Amniotic stem cell (primary cell): Measurements from ENCODE around the gene ARFGAP1.

Experiments
- DNase-seq: peaks from one replicate; lab custom pipeline; 2025; lab: John Stamatoyannopoulos, UW

ARFGAP1 gene

DNA sequence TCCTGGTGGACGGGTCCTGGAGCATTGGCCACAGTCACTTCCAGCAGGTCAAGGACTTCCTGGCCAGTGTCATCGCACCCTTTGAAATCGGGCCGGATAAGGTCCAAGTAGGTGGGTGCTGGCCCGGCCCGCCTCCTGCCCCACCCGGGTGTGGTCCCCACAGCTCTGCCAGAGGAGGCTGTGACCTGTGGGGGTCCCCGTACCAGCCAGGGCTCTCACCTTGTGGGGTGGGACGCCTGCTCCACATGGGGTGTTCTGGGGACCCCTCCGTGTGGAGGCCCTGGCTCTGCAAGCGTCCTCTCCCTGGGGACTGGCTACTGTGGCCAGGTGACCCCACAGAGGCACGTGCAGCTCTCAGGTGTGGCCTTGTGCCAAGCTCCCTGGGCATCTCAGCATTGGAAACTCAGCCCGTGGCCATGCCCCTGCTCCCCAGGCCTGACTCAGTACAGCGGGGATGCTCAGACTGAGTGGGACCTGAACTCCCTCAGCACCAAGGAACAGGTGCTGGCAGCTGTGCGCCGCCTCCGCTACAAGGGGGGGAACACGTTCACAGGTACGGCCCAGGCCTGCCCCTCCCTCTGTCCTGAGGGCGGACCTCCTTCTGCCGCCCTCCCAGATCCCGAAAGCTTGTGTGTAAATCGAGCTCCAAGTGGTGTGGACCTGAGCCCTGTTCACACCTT is 35.1 kb downstream of the ARFGAP1 start:
- no peak for DNase-seq

DNA sequence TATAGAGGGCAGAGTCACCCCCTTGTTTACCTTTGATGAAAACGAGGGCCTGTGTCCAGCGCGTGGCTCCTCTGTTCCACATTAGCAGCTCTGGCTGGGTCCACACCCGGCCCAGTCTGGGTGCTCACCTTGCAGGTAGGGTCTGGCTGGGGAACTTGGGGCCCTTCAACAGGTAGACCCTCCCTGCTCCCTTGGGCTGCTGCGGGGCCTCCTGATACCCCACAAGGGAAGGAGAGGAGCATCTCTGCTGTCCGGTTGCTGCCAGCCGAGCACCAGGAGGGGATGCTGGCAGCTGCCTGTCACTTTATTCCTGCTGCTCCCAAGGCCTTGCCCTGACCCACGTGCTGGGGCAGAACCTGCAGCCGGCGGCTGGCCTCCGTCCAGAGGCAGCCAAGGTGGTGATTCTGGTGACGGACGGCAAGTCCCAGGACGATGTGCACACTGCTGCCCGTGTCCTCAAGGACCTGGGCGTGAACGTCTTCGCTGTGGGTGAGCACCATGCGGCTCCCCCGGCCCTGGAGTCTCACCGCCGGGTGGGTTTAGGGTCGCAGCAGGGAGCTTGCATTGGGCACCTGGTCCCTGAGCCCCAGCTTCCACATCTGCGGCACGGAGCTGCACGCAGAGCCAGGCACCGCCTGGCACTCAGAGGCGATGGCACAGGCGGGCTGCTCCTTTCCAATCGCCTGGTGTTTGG is 35.8 kb downstream of the ARFGAP1 start:
- DNase-seq = no peak

GRCh38 chr20:63309261-63310071 is 36.9 kb downstream of the ARFGAP1 start:
- no peak for DNase-seq

DNA sequence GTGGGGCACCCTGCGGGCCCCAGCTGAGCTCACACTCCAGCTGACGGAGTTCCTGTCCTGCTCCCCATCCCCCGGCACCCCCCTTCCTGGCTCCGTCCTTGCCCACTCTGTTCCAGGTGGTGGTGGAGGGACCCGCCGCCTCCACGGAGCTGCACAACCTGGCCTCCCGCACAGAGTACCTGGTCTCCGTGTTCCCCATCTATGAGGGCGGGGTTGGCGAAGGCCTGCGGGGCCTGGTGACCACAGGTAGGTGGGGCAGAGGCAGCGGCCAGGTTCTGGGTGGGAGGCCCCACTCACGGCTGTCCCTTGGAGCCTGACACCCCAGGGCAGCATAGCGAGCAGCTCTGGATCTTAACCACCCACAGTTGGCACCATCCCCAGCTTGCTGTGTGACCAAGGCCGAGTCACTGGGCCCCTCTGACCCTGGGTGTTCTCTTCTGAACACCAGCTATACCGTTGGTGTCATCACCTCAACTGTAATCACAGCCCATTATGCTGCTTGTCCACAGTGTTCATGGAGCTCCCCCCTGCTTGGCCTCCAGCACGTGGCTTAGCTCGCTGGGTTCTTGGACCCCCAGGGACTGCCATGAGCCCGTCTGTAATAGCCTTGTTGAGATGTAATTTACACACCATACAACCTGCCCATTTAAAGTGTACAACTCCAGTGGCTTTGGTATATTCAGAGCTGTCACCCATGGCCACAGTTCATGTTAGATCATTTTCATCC is 37.8 kb downstream of the ARFGAP1 start:
- DNase-seq = no peak

- DNase-seq = no peak
Measured at GRCh38 chr20:63311186-63311832, 38.7 kb downstream of the ARFGAP1 start.

- DNase-seq = no peak
Measured at GRCh38 chr20:63311833-63312243, 39.2 kb downstream of the ARFGAP1 start.

DNA sequence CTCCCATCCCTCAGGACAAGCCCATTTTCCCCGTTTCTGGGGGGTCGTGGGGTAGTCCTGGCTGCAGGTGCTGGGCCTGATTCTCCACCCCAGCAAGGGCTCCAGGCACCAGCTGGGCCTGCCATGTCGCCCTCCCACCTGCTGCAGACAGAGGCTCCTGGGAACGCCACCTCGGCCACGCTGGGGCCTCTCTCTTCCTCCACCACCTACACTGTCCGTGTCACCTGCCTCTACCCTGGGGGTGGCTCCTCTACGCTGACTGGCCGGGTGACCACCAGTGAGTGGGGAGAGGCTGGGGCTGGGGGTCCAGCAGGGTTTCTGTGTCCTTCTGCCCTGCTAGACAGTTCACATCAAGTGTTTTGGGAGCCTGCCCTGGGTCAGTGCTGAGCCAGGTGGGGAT is 39.7 kb downstream of the ARFGAP1 start:
- no peak for DNase-seq

DNA sequence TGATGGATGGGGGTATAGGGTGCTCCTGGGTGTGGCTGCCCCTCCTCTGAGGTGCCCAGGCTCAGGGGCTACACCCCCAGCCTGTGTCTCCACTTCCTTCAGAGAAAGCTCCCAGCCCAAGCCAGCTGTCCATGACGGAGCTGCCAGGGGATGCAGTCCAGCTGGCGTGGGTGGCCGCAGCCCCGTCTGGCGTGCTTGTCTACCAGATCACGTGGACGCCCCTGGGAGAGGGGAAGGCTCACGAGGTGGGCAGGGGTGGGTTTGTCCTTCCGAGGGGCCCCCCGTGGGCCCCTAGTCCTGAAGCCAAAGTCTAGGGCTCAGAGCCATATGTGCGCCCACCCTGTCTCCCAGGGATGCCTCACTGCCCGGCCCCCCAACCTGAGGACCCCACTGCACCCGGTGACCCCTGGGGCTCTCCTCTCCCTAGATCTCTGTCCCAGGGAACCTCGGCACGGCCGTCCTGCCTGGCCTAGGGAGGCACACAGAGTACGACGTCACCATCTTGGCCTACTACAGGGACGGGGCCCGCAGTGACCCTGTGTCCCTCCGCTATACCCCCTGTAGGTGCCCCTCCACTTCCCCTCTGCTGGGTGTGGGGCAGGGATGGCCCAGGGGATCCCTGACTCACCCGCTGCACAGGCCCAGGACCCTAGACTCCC is 40.2 kb downstream of the ARFGAP1 start:
- DNase-seq = no peak

DNA sequence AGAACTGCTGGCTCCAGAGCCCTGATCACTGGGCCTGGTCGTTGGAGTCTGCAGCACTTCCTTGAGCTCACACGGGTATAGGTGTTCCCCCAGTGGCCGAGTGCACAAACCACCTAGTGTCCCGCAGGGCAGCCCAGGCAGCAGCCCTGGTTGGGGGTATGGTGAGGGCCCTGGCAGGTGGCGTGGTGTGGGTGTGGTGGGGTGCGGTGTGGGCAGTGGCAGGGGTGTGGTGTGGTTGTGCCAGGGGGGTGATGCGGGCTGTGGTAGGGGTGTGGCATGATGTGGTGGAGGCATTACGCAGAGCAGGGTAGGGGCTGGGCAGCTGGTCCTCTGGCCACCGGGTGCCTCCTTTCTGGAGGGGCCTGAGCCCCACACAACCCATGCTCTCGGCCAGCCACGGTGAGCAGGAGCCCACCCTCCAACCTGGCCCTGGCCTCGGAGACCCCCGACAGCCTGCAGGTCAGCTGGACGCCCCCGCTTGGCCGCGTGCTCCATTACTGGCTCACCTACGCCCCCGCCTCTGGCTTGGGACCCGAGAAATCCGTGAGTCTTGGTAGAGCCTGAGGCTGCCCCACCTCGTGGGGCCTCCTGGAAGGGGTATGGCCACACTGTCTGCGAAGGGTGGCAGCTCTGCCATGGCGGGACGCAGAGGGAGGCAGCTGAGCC is 40.9 kb downstream of the ARFGAP1 start:
- no peak for DNase-seq

GRCh38 chr20:63314015-63314471 is 41.4 kb downstream of the ARFGAP1 start:
- no peak for DNase-seq

DNA sequence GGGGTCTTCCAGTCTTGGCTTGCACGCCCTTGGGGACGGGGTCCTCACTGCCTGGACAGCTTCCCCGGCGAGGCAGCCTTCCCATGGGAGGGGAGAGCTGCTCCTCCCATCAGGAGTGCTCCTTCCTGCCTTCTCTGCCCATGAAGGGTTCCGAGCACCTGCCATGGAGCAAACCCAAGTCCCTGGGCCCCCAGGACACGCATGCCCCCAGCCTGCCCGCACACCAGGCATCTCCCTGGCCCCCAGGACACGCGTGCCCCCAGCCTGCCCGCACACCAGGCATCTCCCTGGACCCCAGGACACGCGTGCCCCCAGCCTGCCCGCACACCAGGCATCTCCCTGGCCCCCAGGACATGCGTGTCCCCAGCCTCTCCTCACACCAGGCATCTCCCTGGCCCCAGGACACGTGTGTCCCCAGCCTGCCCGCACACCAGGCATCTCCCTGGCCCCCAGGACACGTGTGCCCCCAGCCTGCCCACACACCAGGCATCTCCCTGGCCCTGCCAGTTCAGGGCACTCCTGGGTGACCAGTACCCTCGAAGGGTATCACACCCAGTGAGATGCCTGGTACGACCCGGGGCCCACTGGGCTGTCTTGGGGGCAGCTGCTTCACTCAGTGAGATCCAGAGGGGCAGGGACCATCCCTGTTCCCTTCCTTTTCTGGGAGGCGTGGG is 42.1 kb downstream of the ARFGAP1 start:
- no peak for DNase-seq

- no peak for DNase-seq
Measured at GRCh38 chr20:63315240-63315689, 42.7 kb downstream of the ARFGAP1 start.

DNA sequence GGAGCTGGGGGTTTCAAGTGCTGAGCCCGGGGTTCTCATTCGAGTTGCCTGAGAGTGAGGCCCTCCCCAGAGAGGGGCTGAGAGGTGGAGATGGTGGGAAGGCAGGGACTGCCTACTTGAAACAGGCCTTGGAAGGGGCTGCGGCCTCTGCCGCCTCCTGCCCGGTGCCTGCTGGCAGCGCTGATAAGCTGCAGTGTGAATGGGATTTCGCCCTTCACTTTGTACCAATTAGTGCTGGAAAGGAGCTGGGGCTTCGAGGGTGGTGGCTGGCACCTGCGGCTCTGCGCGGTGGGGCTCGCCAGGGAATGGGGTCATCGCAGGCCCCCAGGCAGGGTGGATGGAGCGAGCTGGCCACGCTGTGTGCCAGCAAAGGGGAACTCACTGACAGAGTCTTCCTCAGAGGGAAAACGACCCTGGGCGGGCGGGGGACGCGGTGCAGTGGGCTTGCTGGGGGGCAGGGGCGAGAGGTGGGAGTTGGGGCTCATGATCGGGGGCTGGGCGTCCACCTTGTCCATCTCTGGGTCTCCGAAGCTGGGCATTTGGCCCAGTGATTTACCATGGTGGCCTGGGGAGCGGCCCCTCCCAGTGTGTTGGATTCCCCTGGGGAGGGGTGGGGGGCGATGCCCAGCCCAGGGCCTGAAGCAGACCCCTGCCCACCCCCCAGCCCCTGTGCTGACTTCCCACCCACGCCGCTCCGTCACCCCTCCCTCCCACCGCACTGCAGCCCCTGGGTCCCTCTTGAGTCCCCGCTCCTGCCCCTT is 43.3 kb downstream of the ARFGAP1 start:
- no peak for DNase-seq

DNA sequence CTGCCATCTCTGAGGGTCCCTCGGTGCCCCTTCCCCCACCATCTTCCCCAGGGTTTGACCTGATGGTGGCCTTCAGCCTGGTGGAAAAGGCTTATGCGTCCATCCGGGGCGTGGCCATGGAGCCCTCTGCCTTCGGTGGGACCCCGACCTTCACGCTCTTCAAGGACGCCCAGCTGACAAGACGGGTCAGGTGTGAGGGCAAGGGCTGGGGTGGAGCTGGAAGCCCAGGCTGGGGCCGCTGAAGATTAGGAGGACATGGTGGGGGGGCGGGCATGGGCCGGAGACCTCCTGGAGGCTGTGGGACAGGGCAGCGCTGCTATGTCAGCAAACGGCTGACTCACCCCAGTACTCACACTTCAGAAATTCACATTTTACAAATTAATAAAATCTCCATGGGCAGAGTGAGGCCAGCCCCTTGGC is 43.9 kb downstream of the ARFGAP1 start:
- DNase-seq = no peak

DNA sequence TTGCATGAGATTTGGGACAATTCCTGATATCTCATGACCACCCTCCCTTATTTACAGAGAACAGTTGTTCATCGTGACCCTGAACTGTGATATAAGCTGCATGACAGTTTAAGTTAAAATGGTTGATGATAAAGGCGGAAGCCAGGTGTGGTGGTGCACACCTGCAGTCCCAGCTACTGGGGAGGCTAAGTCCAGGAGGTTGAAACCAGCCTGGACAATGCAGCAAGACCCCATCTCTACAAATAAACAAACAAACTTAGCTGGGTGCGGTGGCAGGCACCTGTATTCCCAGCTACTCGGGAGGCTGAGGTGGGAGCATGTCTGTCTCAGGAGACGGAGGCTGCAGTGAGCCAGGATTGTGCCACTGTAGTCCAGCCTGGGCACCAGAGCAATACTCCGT is 44.4 kb downstream of the ARFGAP1 start:
- no peak for DNase-seq

GRCh38 chr20:63317601-63318291 is 45.1 kb downstream of the ARFGAP1 start:
- DNase-seq = no peak

- no peak for DNase-seq
Measured at GRCh38 chr20:63318391-63319163, 46.0 kb downstream of the ARFGAP1 start.
